GM21515 (cell line): ENCODE measurements around the gene WDR49.

Experiments used
- ATAC-seq: cut with Tn5 transposase; IDR thresholded peaks from one replicate; pipeline ENCODE4 v1.9.1; 2021; ENCODE audit not compliant: unreplicated experiment

WDR49 gene

DNA sequence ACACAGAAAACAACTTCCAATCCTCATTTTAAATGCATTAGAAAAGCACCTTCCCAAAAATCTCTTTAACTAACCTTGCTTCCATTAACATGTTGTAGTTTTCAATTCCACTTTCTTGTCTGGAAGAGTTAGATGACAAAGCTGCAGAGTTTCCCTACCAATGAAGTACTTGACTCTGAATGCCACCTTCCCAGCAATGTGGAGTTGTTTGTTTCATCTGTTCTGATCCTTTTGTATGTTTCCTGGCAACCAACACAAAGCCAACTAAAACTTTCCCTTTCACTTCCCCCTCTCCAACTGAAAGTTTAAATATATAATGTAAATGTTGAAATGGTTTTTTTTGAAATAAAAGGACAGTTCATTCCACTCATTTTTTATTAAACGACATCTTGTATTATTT, at the start of gene WDR49:
Gene WDR49, minus strand, starts transcription at position 183 of the 400 bp plus-strand sequence. CDS start 517 bp downstream, outside the sequence.
- no peak for ATAC-seq

DNA sequence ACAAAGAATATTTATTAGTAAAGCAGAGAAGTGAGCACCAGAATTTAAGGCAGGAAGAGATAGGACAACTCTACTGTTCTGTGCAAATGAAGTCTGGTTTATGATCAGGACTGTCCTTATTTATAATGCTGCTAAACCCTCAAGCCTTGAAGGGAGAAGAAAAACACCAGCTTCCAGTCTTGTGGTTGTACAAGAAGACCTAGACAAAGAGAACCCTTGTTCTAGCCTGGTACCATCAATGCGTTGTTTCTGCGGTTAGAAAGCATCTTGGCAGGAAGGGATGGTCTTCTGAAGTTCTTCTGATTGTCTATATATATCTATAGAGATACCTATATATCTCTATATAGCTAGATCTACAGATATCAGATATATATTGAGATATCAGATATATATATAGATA, 47.2 kb upstream of the WDR49 start:
- ATAC-seq = no peak

DNA sequence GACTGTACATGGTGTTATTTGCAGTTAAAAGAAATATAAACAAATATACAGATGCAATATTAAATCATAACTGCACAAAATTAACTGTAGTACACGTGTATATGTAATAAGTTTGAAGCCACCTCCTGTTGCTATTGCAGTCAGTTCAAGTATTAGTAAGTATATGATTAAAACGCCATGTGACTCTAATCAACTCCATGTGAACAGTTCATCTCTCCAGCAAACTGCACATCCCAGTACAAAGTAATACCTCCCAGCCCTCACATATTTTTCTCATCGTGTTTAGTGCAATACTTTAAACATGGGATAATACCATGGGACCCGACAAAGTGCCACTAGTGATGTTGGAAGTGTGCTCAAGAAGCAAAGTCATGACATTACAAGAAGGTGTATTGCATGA, 46.3 kb upstream of the WDR49 start:
- ATAC-seq = no peak

DNA sequence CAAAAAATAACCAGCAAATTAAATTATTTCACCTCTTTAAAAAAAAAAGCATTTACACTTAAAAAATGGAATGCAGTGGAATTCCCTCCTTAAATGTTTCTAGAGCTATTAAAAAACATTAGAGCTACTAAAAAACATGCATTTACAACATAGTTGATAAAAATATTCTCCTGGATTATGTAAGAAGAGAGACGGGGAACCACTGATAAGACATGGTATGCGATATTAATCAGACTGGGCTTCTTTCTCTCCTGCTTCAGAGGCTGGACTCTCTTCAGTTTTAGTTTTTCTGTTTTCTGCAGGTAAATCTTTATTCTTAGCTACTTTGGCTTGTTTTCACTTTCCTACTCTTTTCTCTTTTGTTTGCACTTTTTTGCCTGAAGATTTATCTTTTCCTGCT, 40.4 kb upstream of the WDR49 start:
- no peak for ATAC-seq

DNA sequence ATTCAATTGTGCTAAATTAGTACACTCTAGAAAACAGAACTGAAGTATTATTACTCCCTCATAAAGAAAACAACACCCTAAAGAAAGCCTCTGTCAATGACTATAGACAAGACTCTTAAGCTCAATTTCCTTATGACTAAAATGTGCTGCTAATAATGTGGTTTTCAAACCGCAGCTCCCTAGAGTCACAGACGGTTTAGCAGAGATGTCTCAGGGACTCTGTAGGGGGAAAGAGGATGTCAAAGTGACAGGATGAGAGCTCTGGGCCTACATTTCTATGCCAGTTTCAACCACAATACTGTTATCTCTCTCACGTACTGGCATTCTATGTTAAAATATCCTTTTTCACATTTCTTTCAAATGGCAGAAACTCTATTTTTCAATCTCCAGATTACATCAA, 37.6 kb upstream of the WDR49 start:
- ATAC-seq = peak; percentile 100

DNA sequence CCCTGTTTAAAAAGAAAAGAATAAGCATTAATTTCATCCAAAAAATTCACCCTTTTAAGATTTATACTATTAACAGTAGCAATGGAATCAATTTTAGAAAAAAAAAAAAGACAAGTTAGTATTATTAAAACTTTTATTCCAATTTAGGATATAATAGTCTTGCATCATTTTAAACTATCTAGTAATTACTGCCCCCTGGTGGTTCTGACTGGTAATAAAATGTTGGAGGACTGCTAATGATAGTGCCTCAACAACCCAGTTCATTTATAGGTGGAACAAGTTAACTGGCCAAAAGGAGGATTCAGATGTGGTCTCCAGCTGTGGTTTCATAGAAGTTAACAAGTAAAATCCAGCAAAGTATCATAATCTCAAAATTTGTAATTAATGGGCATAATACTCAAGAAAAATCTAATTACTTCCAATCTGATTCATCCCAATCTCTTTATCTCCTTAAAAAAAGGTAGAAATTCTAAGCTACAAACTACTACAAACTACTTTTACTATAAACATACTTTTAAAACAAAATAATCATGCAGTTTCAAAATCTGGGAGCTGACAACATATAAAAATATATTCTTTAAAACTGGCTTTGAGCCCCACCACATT, 30.7 kb upstream of the WDR49 start:
- ATAC-seq = peak; percentile 79

DNA sequence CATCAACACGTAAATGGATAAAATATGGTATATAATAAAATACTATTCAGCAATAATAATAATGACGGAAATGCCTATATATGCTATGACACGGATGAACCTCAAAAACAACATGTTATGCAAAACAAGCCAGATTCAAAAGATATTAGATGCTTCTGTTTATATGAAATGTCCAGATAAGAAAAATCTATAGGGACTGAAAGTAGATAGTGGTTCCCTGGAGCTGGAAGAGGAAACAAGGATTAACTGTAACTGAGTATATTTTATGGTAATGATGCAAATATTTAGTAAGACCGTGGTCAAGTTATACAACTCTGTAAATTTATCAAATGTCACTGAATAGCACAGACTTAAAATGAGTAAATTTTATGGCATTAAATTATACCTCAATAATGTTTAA, 25.8 kb upstream of the WDR49 start:
- ATAC-seq = no peak

DNA sequence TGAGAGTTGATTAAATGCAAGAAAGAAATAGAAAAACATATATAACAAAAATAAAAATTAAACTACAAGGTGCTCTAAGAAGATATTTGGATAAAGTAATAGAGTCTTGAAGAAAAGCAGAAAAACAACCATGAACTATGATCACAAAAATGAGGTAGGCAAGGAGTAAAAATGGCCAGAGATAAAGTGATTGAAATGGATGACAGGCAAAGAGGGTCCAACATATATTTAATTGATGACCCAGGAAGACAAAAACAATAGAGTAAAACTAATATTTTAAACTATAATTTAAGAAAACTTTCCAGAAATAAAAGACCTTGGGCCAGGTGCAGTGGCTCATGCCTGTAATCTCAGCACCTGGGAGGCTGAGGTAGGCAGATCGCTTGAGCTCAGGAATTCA, 22.1 kb upstream of the WDR49 start:
- ATAC-seq = no peak

DNA sequence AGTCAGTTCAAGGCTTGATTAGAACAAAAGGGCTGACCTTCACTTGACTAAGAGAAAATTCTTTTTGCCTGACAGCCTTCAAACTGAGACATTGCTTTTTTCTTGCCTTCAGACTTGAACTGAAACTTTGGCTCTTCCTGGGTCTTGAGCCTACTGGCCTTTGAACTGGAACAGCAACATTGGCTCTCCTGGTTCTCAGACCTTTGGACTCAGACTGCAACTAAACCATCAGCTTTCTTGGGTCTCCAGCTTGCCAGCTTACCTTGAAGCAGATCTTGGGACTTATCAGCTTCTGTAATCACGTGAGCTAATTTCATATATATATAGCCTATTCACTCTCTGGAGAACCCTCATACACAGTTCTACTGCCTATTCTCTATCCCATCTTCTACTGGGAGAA, 19.5 kb upstream of the WDR49 start:
- no peak for ATAC-seq

DNA sequence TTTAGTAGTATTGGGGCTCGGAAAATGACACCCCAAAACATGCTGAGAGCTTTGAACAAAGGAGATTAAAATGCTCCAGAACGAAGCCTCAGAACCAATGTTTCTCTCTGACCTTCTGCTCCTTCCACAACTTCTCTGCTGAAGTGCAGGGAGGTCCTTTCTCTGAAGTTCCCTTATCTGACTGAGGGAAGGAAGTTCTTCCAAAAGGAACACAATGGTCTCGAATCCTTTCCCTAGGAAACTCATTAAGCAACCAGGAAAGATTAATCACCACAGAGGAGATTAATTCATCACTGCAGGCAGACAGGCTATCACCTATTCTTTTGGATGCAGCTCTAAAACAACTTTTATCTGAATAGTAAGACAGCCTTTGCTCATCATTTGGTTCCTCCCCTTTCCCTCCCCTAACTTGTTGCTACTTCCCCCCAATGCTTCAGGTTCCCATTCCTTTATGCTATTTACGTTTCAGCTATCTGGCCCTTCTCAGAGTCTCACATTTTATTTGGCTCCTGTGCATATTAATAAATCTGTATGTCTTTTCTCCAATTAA, 18.2 kb upstream of the WDR49 start:
- no peak for ATAC-seq

DNA sequence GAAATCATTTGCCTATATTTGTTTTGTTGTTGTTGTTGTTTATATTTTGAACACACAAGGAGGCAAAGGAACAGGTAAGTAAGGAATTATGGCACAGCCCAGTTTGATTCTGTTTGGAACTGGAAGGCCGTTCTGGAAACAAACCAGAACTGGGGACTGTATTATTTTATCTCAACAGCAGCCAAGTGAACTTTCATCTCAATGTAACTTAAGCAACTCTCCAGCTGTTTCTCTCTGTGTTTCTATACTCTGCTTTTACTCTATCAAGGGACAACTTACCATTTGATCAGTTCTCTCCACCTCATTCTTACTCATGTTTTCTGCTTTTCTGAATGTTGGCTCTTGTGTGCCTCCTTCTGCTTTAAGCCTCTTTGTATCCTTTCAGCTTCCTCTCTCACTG, 16.0 kb upstream of the WDR49 start:
- no peak for ATAC-seq

DNA sequence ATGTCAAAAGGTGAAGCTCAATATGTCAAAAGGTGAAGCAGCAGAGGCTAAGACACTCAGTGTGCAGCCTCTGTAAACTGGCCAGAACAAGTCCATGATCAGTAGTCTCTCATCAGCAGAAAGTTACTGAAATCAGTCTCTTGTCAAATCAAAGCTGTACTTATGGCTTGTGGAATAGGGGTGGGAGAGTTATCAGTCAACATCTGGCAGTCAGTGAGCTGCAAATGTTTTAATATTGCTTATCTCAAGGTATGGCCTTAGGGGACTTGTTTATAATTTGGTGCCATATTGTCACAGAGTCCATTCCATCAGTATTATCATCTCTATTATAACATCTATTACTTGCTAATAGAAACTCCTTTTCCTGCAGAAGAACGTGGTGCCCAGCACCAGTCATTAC, 14.9 kb upstream of the WDR49 start:
- ATAC-seq = no peak

DNA sequence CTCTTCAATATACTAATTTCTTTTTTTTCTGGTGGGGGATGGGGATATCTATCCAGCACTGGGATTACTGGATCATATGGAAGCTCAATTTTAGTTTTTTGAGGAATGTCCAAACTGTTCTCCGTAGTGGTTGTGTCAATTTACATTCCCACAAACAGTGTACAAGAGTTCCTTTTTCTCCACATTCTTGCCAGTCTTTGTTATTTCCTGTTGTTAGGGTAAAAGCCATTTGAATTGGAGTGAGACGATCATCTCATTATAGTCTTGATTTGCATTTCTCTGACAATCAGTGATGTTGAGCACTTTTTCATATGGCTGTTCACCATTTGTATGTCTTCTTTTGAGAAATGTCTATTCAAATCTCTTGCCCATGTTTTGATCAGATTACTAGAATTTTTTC, 12.8 kb upstream of the WDR49 start:
- no peak for ATAC-seq

DNA sequence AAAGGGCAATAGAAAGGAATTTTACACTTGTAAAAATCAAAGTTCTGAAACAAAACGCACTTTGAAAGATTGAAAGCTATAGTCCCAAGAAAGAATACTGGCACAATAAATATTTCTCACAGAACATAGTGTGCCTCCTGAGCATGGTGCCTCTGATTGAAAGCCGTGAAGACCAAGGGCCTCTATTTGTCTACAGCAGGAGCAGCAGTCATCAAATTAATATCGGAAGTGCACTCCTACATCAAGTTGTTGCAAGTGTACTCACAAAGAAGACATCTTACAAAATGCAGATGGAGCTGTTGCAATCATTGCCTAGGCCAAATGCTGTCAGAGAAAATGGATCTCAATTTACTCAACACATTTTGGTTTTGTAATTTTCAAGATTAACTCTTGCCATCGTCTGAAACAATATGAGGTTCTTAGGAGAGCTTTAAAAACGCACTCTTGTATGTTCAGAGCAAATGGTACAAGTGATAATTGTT, 9.2 kb upstream of the WDR49 start:
- ATAC-seq = no peak

DNA sequence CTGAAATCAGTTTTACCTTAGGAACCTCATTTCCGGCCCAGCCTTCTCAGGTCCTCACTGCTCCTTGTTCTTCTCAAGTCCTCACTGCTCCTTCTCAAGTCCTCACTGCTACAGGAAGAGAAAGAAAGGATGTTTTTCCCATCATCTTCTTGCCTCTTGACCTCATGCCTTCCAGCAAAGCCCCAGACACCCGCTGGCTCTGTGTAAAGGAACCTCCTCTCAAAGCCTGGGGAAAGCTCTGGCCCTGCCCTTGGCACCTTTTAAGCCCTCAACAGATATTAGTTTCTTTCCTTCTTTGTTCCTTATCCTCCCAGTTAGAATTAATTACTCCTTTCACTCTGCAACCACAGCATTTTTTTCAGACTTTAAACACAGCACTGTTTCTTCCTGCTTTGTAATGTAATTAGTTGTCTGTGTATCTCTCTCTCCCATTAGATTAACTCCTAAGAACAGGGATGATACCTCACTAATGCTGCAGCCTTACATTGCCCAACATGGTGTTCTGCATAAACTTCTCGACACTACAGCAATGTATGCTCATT, 4.0 kb upstream of the WDR49 start:
- no peak for ATAC-seq

DNA sequence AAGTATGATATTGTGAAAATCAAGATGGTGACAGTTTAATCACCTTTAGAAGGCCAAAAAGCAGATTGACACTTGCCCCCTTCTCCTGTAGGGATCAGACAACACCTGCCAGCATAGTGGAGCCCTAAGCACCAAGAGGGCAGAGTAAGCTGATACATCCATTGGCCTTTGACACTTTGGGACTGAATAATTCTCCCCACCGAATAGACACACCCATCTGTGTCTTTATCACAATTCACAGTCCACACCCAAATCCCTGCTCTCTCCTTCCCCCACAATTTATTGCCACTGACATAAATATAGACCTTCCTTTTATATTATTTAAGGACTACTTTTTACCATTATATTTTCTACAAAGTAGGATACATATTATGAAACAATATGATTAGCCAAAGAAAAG, 3.1 kb upstream of the WDR49 start:
- no peak for ATAC-seq

DNA sequence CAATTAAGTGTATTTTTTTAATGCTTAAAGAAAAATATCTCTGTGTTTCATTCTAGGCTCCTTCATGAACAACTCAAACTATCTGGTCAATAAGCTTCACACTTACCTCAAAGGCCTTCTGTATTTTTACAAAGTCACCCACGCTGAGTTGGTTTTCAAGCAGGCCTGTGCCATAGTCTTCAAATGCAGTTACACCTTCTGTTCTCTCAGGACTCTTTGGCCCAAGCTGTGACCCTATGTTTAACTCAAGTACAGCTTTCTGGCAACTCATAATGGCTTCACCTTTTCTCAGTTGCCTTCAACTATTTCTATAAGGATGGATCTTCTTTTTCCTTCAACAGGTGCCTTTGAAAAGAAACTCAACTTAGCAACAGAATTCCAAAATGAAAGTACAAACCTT, 587 bp downstream of the WDR49 start:
- ATAC-seq = no peak

DNA sequence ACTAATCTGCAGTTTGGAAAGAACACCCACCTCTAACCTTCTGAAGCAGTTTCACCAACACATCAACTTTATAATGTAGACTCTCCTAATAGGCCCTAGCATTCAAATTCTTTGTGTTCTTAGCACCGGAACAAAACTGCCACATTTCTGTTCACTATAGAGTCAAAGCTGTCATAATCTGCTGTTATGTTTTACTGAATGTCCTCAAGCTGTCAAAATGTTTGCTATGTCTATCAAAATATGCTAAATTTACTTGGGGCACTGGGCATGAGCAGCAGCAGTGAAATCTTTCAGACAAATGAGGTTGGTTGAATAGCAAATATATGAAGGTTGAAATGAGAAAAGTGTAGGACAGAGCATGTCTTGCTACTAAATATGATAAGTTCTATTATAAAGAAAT, 1.9 kb downstream of the WDR49 start:
- ATAC-seq = no peak

DNA sequence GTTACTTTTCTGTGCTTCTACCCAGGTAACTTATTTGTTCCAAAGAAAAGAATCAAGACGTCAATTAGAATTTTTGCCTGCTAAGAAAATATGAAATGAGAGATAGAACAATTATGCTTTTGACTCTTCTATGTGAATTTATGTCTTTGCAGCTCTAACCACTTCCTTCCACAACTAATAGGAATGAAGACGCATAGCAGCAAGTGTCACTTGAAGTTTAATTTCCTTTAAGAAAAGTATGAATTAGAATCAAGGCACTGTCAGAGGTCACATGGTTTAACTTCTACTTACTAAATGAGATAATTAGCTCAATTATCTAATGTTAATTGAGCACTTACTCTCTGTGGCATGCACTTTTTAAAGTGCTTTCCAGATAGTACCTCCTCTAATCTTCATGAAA, 3.3 kb downstream of the WDR49 start:
- ATAC-seq = no peak

DNA sequence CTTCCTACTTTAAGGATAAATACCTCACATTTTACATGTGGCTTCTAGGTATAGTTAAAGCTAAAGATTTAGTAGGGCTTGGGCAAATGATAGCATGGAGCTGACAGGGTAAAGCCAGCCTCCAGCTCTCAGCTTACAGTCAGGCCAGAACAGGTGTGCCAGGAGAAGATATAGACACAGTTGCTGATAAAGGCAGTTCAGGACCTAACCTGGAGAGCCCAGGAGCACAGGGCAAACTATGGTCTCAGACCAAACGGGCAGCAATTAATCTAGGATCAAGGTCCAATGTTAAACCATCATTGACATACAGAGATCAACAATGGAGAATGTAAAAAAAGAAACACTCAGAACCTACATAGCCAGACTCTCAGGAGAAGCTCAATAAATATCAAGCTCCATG, 4.0 kb downstream of the WDR49 start:
- no peak for ATAC-seq

DNA sequence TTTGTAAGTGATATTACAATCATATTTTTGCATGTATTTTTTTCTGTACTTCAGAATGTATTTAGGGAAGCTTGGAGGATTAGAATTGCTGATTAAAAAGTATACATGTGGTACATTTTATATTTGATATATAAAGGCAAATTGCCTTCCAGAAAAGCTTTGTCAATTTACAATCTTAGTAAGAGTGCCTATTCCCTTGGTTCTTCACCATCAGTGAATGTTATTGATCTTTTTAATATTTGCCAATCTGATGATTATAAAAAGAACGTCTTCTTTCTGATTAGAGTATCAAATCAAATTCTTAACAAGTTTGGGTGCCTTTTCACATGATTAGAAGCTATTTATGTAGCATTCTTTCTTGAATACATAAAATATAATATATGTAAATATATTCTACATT, 9.1 kb downstream of the WDR49 start:
- no peak for ATAC-seq

DNA sequence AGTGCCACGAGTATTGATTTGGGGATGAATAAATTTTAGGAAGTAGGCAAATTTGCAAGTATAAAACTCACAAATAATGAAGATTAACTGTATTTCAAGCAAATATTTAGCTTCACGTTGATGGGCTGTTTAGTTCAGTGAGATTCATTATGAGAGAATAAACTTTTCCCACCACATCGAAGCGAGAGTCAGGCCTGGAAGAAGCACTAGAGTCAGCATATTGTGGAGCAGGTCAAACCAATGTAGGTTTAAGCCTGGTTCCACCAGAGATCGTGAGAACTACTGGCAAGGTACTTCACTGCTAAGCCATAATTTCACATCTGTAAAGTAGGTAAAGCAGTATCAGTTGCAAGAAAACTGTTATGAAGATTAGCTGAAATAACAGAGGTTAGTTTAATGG, 22.3 kb downstream of the WDR49 start:
- ATAC-seq = no peak

DNA sequence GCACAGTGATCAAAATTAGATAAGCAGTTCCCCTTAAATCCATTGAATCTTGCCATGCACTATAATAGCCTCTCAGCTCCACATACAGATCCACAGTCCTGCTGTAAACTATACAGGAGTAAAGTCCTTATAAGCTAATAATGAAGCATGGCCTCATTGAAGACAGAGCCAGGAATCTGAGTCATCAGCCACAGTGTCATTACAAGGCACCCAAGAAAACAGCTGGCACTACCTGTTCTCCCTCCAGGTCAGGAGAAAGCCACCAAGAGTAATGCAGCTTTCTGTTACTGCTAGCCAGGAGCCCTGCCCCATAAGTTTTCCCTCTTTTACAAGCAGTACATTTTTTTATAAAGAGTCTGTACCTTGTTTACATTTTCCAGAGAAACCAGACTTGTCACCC, 27.3 kb downstream of the WDR49 start:
- no peak for ATAC-seq
